OCI-M2 (cell line): Measurements from ENCODE around the gene COA4.

ENCODE experiments used
- DNase-seq: peaks from one replicate; lab custom pipeline; 2025; ENCODE audit not compliant: unreplicated experiment; lab: John Stamatoyannopoulos, UW

COA4 gene

DNA sequence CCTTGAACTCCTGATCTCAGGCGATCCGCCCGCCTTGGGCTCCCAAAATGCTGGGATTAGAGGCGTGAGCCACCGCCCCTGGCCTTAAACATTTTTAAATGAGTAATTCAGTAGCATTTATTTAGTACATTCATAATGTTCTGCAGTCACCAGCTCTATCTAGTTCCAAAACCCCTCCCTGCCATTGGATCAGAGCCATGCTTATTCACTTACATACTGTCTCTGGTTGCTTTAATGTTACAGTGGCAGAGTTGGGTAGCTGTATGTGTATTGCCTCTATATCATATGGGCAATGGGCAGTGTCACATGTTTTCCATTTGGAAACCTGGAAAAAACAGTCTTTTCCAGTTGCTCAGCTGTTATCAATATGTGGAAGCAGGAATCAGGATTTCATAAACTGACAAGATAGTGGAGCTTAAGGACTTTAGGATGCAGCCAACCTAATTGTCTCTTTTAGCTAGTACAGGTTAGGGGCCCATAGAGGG is 10.5 kb downstream of the COA4 start:
- no peak for DNase-seq

DNA sequence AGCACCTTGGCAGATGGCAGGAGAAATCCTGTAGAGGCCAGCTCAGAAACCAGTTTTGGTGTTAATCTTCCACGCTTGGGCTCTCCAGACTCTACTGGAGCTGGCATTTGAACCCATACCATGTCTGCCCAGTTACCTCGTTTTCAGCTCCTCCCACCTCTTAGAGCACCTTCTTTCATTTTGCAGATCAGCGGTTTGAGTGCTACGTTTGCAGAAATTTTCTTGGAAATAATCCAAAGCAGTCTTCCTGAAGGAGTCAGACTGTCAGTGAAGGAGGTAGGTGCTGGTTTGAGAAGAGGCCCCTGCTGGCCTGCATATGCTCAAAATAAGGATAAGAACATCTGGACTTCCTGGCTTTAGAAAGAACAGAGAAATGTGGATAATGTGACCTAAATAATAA is 13.7 kb downstream of the COA4 start:
- no peak for DNase-seq

DNA sequence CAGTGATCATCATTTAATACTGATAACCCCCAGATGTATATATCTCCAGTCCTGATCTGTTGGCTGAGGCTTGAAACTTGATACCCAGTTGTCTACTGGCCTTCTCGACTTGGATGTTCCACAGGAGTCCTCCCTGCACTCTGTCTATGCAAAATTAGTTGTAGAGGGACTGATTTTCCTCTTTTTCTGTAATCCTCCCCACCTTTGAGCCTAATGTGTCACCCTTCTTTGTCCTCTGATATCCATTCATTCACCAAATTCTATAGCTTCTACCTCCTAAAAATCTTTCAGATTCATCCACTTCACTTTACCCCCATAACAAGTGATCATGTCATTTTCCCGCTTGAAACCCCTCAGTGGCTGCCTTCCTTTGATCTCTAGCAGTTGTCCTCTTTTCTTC is 16.4 kb downstream of the COA4 start:
- DNase-seq = no peak

DNA sequence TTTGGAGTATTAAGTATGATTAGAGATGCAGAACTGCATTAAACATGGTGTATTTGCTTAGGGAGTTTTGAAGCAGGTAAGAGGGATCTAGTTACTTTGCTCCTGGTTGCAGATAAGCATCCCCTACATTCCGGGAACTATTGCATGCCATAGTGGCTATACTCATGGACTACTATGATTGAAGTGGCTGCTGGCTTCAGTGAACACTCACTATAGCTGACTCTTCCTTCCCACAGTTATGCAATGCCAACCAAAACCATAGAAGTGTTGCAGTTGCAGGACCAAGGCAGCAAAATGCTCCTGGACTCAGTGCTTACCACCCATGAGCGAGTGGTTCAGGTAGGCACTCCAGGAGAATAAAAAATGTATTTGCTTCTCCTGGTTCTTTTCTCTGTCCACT is 17.0 kb downstream of the COA4 start:
- DNase-seq = no peak

DNA sequence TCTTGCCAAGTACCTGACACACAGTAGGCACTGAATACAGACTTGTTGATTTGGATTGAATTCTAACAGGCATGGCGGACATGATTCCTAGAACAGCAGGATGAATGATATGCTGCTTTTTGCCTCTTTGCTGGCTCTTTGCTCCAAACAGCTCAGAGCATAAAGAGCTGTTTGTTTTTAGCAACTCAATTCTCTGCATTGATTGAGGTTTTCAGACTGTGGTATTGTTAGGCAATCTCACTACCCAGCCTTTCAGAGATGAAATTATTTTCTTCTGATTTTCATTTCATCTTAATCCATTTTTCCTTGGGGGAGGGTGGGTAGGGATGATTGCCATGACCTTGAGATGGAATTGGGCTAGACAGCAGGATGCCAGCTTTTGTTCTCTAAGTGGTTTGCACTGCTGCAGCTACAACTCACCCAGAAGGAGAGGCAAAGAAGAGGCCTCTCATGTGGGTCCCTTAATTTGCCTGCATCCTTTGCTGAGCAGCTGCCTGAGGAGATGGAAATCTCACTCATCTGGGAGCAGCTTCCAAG is 20.5 kb downstream of the COA4 start:
- DNase-seq = no peak

DNA sequence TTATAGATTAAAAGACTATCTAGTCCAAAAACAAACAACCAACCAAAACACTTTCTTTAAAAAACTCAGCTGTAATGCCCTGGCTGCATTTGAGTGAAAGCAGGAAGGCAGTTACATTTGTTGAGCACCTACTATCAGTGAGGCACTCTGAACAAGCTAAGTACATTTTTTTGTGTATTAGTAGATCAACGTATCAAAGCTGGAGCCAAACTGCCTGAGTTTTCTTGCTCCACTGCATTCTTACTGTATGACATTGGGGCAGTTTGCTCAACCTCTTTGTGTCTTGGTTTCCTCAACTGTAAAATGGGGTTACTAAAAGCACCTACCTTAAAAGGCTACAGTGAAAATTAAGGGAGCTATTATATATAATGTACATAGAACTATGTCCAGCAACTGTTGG is 22.0 kb downstream of the COA4 start:
- DNase-seq = no peak

DNA sequence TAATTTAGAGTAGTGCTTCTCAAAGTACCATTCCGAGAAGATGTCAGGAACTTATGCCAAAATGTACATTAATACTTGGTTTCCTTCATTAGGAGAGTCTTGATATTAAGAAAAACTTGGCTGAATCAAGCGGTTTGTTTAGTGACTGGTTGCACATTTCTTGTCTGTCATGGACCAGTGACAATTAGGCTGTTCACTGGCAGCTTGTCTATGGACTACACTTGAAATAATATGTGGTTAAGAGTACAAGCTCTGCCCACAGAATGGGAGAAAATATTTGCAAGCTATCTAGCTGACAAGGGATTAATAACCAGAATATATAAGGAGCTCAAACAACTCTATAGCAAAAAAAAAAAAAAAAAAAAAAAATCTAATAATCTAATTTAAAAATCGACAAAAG is 24.6 kb downstream of the COA4 start:
- DNase-seq = no peak

DNA sequence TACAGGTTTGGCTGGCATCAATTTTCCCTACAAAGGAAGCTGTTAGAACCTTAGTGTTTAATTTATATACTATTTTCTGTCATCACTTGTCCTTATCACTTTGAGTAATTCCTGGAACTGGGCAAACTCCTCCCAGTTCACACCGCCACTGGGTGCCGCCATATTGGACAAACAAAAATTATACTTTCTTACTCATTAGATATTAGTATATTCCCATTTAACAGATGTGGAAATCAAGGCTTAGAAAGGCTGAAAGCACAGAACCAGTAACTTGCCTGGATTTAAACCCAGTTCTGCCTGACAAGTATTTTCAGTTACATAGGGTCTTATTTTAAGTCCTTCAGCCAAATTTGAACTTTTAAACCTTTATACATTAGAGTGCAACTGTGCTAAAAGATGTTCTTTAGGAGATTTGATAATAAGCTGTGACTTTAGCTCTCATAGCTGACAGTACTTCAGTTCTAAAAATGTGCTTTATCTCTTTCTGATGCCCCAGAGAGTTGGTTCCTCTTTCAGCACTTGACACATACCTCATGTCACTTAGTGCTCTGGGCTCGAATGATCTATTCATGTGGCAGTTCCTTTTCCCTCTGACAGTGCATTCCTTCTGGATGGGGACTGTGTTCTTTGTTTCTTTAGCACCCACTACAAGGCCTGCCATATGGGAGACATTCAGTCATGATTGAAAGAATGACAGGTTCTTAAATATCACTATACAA is 25.4 kb downstream of the COA4 start:
- no peak for DNase-seq

DNA sequence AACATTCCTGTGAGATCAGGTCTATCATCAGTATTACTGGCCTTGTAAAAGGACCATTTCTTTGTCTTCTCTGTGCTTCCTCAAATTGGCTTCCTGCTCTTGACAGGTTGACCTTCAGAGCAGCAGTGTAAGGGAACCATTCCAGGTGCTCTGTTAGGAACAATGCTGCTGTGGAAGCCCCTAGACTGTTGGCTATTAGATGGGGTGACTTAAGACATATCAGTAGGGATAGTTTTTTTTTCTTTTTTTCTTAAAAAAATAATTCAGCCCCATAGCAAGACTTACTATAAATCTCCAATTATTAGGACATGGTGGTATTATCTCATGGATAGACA is 37.6 kb downstream of the COA4 start:
- DNase-seq = no peak

DNA sequence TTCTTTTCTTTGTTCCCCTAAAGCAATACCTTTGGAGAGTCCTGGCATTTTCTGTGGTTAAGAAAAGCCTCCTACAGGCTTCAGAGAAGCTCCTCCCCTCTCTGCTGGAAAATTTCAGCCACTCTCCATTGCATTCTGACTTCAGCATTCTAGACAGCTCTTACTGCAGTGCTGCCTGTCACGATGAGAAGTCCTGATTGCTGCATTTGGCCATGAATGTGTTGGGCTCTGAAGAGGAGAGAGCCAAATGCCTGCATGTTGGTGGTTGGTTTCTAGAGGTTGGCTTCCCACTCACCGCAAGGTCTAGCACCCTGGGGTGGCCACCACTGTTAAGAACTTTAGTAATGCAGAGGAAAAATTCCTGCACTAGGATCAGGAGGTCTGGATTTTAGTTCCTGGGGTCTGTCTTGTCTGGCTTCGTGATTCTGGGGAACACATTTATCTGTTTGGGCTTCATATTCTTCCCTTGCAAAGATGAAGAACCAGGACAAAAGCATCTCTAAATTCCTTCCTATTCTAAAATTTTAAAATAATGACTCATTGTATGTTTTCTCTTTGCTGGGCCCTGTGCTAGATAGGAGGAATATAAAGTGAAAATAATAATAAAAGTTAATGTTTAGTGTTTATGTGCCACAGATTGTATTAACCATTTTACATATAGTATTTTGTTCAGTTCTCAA is 38.1 kb downstream of the COA4 start:
- no peak for DNase-seq

DNA sequence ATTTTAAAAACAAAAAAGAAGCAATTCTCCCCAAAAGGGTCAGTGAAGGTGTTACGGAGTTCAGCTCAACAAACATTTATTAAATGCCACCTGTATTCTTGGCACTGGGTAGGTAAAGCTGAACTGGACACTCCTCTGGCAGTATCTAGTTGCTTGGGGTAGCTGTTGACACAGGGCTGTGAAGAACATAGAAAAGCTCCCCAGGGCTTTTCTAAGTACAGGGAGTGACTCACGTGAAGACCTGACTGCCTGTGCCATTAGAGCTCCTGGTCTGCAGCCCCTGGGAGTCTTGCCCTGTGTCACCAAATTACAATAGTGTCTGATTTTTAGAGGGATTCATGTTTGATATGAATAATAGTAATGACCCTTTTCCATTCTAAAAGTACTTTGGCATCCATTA is 43.6 kb downstream of the COA4 start:
- DNase-seq = no peak

DNA sequence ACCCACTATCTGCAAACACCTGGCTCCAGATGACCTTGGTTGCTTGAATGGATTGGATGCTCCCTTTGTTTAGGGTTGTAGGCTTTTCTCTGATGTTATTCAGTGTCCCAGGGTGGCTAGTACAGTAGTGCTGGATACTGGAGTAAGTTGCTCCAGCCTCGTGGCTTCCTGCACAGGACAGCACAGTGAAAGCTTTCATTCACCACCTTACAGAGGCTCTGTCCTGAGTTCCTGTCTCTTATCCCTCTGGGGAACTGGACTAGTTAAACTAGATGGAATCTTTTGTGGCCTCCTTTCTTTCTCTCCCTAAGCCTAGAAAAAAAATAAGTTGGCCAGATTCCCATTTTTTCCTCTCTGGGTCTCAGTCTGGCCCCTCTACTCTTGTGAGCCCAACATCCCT is 46.4 kb downstream of the COA4 start:
- DNase-seq = no peak
